Right ventricle myocardium inferior (tissue), 1 donor: Measurements from ENCODE around the gene UCHL3. TPM values are rescaled to one million over a fixed set of nuclear protein-coding genes. Genes with fewer than 3 reads are reported as not detected.

Source experiments
- ATAC-seq: fragments of 200-7000 bp; cut with Tn5 transposase; one replicate; pipeline ENCODE4 v1.9.1; 2020; ENCODE audit warnings: mild to moderate bottlenecking, moderate library complexity
- DNase-seq: peaks from one replicate; pipeline ENCODE4 v3.0.0; 2021; ENCODE audit errors: missing footprints
- intact Hi-C: fragments of 100-400 bp; cut with DNase I; formaldehyde crosslinking; loops from one replicate; pipeline ENCODE4 v1.11.0; 2022
- total RNA-seq: library from RNA; stranded (reverse); fragmentation: NEBNext Ultra II Directional; extraction: Animal tissue kit (Norgen Biotek cat#: 25700); gene quantifications from one replicate; pipeline ENCODE4 v1.2.1, GENCODE V29; 2021
- donor health status: DM: no; HTN: yes; CAD: no; lungs with severe emphysema.

UCHL3 gene
- total RNA-seq, 1 donor from 2014 or later, result 21.2 TPM

- intact Hi-C loops, result no loop called here
- no peak for DNase-seq
- ATAC-seq, result no peak
Measured at GRCh38 chr13:75651013-75651412, 101.4 kb downstream of the UCHL3 start.

- intact Hi-C loops, result no loop called here
- no peak for ATAC-seq
- no peak for DNase-seq
Measured at GRCh38 chr13:75652726-75653125, 103.1 kb downstream of the UCHL3 start.

Other genes with a start within 250 kb of the UCHL3 start
- 86.8 TPM for gene TBC1D4, start 67.6 kb upstream of the UCHL3 start, total RNA-seq
- 126 TPM for gene COMMD6, start 11.9 kb upstream of the UCHL3 start, total RNA-seq
- gene LMO7, start 86.5 kb downstream of the UCHL3 start, total RNA-seq, result 392 TPM